Ammon's horn (tissue), 1 donor: Measurements from ENCODE around the gene DAZL.

Source experiments
- DNase-seq: peaks from one replicate; pipeline ENCODE4 v3.0.0-alpha.2; 2016; ENCODE audit warnings: low spot score

The DAZL gene

GRCh38 chr3:16543242-16543864, 61.9 kb downstream of the DAZL start:
- no peak for DNase-seq

- DNase-seq: no peak
Measured at GRCh38 chr3:16538507-16538906, 66.7 kb downstream of the DAZL start.

GRCh38 chr3:16536996-16537395, 68.2 kb downstream of the DAZL start:
- DNase-seq: no peak
